Ishikawa (cell line): ENCODE results near the gene PRKD2.

Experiments
- CEBPB ChIP-seq: IDR thresholded peaks from 2 replicates; pipeline ENCODE4 v1.6.1; 2012
- CREB1 ChIP-seq: IDR thresholded peaks from 2 replicates; pipeline ENCODE4 v1.6.1; 2012; ENCODE audit warnings: low read depth
- EGR1 ChIP-seq: IDR thresholded peaks from 2 replicates; pipeline ENCODE4 v1.6.1; 2012
- EP300 ChIP-seq: IDR thresholded peaks from 2 replicates; pipeline ENCODE4 v1.6.1; 2012; ENCODE audit warnings: borderline replicate concordance
- FOXM1 ChIP-seq: IDR thresholded peaks from 2 replicates; pipeline ENCODE4 v1.6.1; 2012; ENCODE audit warnings: low read depth, borderline replicate concordance
- MAX ChIP-seq: IDR thresholded peaks from 2 replicates; pipeline ENCODE4 v1.6.1; 2012
- NFIC ChIP-seq: IDR thresholded peaks from 2 replicates; pipeline ENCODE4 v1.6.1; 2012
- RAD21 ChIP-seq: IDR thresholded peaks from 2 replicates; pipeline ENCODE4 v1.6.1; 2012; ENCODE audit warnings: low read depth
- REST ChIP-seq: IDR thresholded peaks from 2 replicates; pipeline ENCODE4 v1.6.1; 2012; ENCODE audit warnings: low read depth, mild to moderate bottlenecking
- TAF1 ChIP-seq: IDR thresholded peaks from 2 replicates; pipeline ENCODE4 v1.6.1; 2012; ENCODE audit warnings: low read depth, mild to moderate bottlenecking
- TCF12 ChIP-seq: IDR thresholded peaks from 2 replicates; pipeline ENCODE4 v1.6.1; 2012; ENCODE audit warnings: low read depth
- TEAD4 ChIP-seq: IDR thresholded peaks from 2 replicates; pipeline ENCODE4 v1.6.1; 2012
- USF1 ChIP-seq: IDR thresholded peaks from 2 replicates; pipeline ENCODE4 v1.6.1; 2012
- YY1 ChIP-seq: IDR thresholded peaks from 2 replicates; pipeline ENCODE4 v1.6.1; 2012; ENCODE audit warnings: low read depth
- ZBTB7A ChIP-seq: IDR thresholded peaks from 2 replicates; pipeline ENCODE4 v1.6.1; 2012; ENCODE audit warnings: low read depth

Gene PRKD2

GRCh38 chr19:46635920-46636761 is 80.8 kb downstream of the PRKD2 start, which contains the start of gene GNG8:
Gene GNG8, minus strand, starts transcription at chr19:46636202. Its CDS starts 1,520 bp downstream, at chr19:46634682.
- no peak for TF ChIP-seq TEAD4
- TF ChIP-seq TAF1 = no peak
- no peak for TF ChIP-seq EGR1
- no peak for TF ChIP-seq CEBPB
- no peak for TF ChIP-seq MAX
- no peak for TF ChIP-seq REST
- no peak for TF ChIP-seq TCF12
- no peak for TF ChIP-seq USF1
- no peak for TF ChIP-seq FOXM1

- no peak for TF ChIP-seq TCF12
- 0 out of 2 replicates have a peak, but pooled peaks have one; percentile 18 for TF ChIP-seq YY1
- TF ChIP-seq CEBPB = no peak
- 0 out of 2 replicates have a peak, but pooled peaks have one; percentile 16 for TF ChIP-seq ZBTB7A
- no peak for TF ChIP-seq EGR1
- no peak for TF ChIP-seq EP300
These were observed 82.2 kb downstream of the PRKD2 start for GRCh38 chr19:46634656-46635218.

- 0 out of 2 replicates have a peak, but pooled peaks have one; percentile 4 for TF ChIP-seq TAF1
- no peak for TF ChIP-seq REST
- TF ChIP-seq MAX = peak; percentile 46
- no peak for TF ChIP-seq TCF12
These were observed 82.8 kb downstream of the PRKD2 start for GRCh38 chr19:46634045-46634655.

GRCh38 chr19:46633130-46633529 is 83.8 kb downstream of the PRKD2 start:
- TF ChIP-seq EP300 (no peak), MAX (no peak), REST (no peak)

- TF ChIP-seq TAF1 = no peak
- no peak for TF ChIP-seq USF1
- no peak for TF ChIP-seq EGR1
- no peak for TF ChIP-seq YY1
- TF ChIP-seq NFIC = no peak
- TF ChIP-seq TCF12 = no peak
- TF ChIP-seq RAD21 = no peak
- no peak for TF ChIP-seq EP300
- TF ChIP-seq ZBTB7A = no peak
- no peak for TF ChIP-seq MAX
- TF ChIP-seq FOXM1 = no peak
- TF ChIP-seq REST = no peak
- no peak for TF ChIP-seq CEBPB
- TF ChIP-seq CREB1 = no peak
These were observed 85.4 kb downstream of the PRKD2 start for GRCh38 chr19:46631481-46631880.
